Fibroblast of lung (primary cell): ENCODE data around the gene SNIP1. TPM values are rescaled to one million over a fixed set of nuclear protein-coding genes. Genes with fewer than 3 reads are reported as not detected.

Source experiments
- DNase-seq, 2 donors: peaks; one replicate each; pipeline versions ENCODE4 v3.0.0 to v3.0.0-alpha.2; 2010; ENCODE audit warnings: low read depth in 2 of 2
- H2AFZ ChIP-seq: 2 replicates; pipeline ENCODE4 v1.5.1; 2012; ENCODE audit warnings: low read length, control low read depth, inconsistent platforms
- H3K27ac ChIP-seq: 2 replicates; pipeline ENCODE4 v1.5.1; 2011; ENCODE audit warnings: low read length, control low read depth; ENCODE audit not compliant: insufficient read depth
- H3K27me3 ChIP-seq: 2 replicates; pipeline ENCODE4 v1.5.1; 2011; ENCODE audit warnings: mild to moderate bottlenecking, low read length; ENCODE audit not compliant: control insufficient read depth, insufficient read depth
- H3K36me3 ChIP-seq: 2 replicates; pipeline ENCODE4 v1.5.1; 2011; ENCODE audit warnings: low read length; ENCODE audit not compliant: control insufficient read depth, insufficient read depth
- H3K4me1 ChIP-seq: 2 replicates; pipeline ENCODE4 v1.5.1; 2011; ENCODE audit warnings: low read length; ENCODE audit not compliant: control insufficient read depth, insufficient read depth; ENCODE audit errors: extremely low read depth
- H3K4me2 ChIP-seq: 2 replicates; pipeline ENCODE4 v1.5.1; 2011; ENCODE audit warnings: low read length, control low read depth; ENCODE audit not compliant: insufficient read depth; ENCODE audit errors: extremely low read depth
- H3K4me3 ChIP-seq, 4 experiments: fragments of 200-600 bp in 1 of 4; sonication (generic) in 1 of 4; replicated peaks in 1 of 4; 2 replicates each; pipeline ENCODE4 v1.5.1; 2011 to 2016; ENCODE audit warnings: low read length in 4 of 4, low read depth in 3 of 4, mild to moderate bottlenecking in 3 of 4, control low read depth in 2 of 4, inconsistent platforms in 1 of 4, mixed read lengths in 1 of 4; ENCODE audit not compliant: insufficient read depth in 1 of 4; ENCODE audit errors: control extremely low read depth in 1 of 4
- H3K79me2 ChIP-seq: 2 replicates; pipeline ENCODE4 v1.5.1; 2012; ENCODE audit warnings: mild to moderate bottlenecking, low read length, inconsistent platforms; ENCODE audit not compliant: control insufficient read depth, insufficient read depth
- H3K9ac ChIP-seq: 2 replicates; pipeline ENCODE4 v1.5.1; 2011; ENCODE audit warnings: mild to moderate bottlenecking, low read length, control low read depth; ENCODE audit not compliant: insufficient read depth
- H3K9me3 ChIP-seq: 2 replicates; pipeline ENCODE4 v1.5.1; 2012; ENCODE audit warnings: low read depth, low read length; ENCODE audit not compliant: control insufficient read depth, insufficient read depth
- H4K20me1 ChIP-seq: 2 replicates; pipeline ENCODE4 v1.5.1; 2011; ENCODE audit warnings: low read length; ENCODE audit not compliant: control insufficient read depth, insufficient read depth; ENCODE audit errors: extremely low read depth
- EZH2 ChIP-seq: IDR thresholded peaks from 2 replicates; pipeline ENCODE4 v1.5.1; 2012; ENCODE audit warnings: low read length, control low read depth, mild to moderate bottlenecking; ENCODE audit errors: missing control alignments
- polyA plus RNA-seq, 2 donors: library from polyadenylated mRNA; depleted of rRNA in 1 of 2; stranded (reverse) in 1 of 2; unstranded in 1 of 2; fragments of >200 nt; gene quantifications; 2 replicates each; pipeline ENCODE4 v1.2.1, GENCODE V29; 2011 to 2012; ENCODE audit warnings: missing spikeins in 1 of 2
- total RNA-seq: library from RNA; depleted of rRNA; stranded (reverse); fragments of >200 nt; gene quantifications from 2 replicates; pipeline ENCODE4 v1.2.1, GENCODE V29; 2014
- TF ChIP-seq, protein P1 (sequence below), 2 donors: IDR thresholded peaks in 1 of 2; conservative IDR thresholded peaks in 1 of 2; 1 replicate in 1 of 2; 2 replicates in 1 of 2; pipeline ENCODE4 v1.5.1; 2011 to 2012; ENCODE audit warnings: low read length in 2 of 2, control low read depth in 1 of 2, inconsistent platforms in 1 of 2, low read depth in 1 of 2, mild to moderate bottlenecking in 1 of 2

Gene SNIP1
- total and polyA plus RNA-seq, 2 donors (not counting 1 experiment from before 2014, with no cell fraction given) = 8.2 to 10.9 TPM

DNA sequence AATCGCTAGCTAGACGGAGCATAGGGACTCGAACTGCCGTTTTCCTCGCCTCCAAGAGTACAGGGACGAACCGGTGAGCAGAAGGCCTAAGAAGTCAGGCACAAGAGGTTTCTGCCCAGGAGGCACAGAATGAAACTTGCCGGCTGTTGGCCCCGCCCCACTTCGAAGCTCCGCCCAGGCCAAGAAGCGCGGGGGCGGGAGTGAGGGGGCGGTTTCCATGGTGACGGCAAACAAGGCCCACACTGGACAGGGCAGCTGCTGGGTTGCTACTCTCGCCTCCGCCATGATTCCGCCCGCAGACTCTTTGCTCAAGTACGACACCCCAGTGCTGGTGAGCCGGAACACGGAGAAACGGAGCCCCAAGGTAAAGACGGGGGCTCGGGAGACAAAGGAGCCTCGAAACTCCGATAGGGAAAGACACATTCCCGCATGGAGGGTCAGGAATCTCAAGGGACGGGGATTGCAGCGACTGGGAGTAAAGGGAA is 2.7 kb upstream of the SNIP1 start, which contains the start of gene DNALI1:
DNALI1 (plus strand) TSS at position 229 of the 485 bp plus-strand sequence; CDS start at position 284, 55 bp downstream.
- DNase-seq = peak; percentile 87 to 92
- H3K4me2 ChIP-seq = peak within 1 kb of the TSS; percentile 84
- peak within 1 kb of the TSS; percentile 22 to 81 (median 46) for H3K4me3 ChIP-seq
- peaks cover 17% of the 10 kb centered on the region for H3K4me1 ChIP-seq
- no peaks in the 10 kb centered on the region for H4K20me1 ChIP-seq
- H3K36me3 ChIP-seq = peaks cover 1% of the 10 kb centered on the region
- no peaks in the 10 kb centered on the region for H3K27me3 ChIP-seq
- TF ChIP-seq, protein P1, sequence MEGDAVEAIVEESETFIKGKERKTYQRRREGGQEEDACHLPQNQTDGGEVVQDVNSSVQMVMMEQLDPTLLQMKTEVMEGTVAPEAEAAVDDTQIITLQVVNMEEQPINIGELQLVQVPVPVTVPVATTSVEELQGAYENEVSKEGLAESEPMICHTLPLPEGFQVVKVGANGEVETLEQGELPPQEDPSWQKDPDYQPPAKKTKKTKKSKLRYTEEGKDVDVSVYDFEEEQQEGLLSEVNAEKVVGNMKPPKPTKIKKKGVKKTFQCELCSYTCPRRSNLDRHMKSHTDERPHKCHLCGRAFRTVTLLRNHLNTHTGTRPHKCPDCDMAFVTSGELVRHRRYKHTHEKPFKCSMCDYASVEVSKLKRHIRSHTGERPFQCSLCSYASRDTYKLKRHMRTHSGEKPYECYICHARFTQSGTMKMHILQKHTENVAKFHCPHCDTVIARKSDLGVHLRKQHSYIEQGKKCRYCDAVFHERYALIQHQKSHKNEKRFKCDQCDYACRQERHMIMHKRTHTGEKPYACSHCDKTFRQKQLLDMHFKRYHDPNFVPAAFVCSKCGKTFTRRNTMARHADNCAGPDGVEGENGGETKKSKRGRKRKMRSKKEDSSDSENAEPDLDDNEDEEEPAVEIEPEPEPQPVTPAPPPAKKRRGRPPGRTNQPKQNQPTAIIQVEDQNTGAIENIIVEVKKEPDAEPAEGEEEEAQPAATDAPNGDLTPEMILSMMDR (conservative IDR thresholded peaks at IDR 0.05 in 1 of 2, IDR thresholded peaks at IDR 0.05 in 1 of 2; ENCODE audit: low read depth in 1 of 2, low read length in 2 of 2) = no peak
- TF ChIP-seq EZH2 = no peak
- H3K27ac ChIP-seq = peak within 1 kb of the TSS; percentile 62
- H3K9me3 ChIP-seq = no peaks in the 10 kb centered on the region
- peak within 1 kb of the TSS; percentile 59 for H3K9ac ChIP-seq
- H3K79me2 ChIP-seq = peaks cover 23% of the 10 kb centered on the region
- H2AFZ ChIP-seq = peak within 1 kb of the TSS; percentile 87

DNA sequence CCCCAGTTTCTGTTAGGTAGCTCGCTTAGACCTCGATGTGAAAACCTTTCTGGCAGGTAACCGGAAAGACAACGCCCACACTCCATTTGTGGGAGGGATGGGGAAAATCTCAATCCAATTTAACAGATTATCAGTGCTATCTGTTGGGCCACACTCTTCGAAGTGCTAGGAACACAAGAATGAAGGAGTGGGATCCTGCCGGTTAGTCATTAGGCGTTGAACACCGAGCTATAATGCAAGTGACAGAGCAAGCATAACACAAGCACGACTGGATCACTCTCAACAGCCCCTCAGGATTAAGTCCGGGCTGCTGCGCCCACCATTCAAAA is 531 bp downstream of the SNIP1 start:
- no peak for DNase-seq
- peaks cover 36% of the 10 kb centered on the region for H3K79me2 ChIP-seq
- peak overlapping the region; percentile 67 for H2AFZ ChIP-seq

DNA sequence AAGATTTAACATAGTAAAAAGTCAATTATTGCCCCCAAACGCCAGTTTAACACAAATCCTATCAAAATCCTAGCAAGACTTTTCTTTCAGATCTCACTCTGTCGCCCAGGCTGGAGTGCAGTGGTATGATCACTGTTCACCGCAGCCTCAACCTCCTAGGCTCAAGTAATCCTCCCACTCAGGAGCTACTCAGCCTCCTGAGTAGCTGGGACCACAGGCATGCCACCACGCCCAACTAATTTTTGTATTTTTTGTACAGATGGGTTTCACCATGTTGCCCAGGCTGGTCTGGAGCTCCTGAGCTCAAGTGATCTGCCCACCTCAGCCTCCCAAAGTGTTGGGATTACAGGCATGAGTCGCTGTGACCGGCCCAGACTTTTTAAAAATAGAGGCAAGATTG is 4.8 kb downstream of the SNIP1 start:
- peak in 1 of 2 donors; percentile 62 for DNase-seq
- Histone ChIP-seq H4K20me1 (no peaks in the 10 kb centered on the region), H3K4me2 (no peak overlapping the region), H3K27me3 (no peaks in the 10 kb centered on the region), H3K4me3 (no peak overlapping the region), H3K79me2 (peaks cover 36% of the 10 kb centered on the region), H3K27ac (no peak overlapping the region), H3K9me3 (no peaks in the 10 kb centered on the region), H3K36me3 (peaks cover 6% of the 10 kb centered on the region), H2AFZ (no peak overlapping the region), H3K9ac (no peak overlapping the region), H3K4me1 (peaks cover 8% of the 10 kb centered on the region)
- TF ChIP-seq, protein P1 (conservative IDR thresholded peaks at IDR 0.05 in 1 of 2, IDR thresholded peaks at IDR 0.05 in 1 of 2; ENCODE audit: low read depth in 1 of 2, low read length in 2 of 2) = no peak
- TF ChIP-seq EZH2 = no peak

More for the DNA sequence above, 531 bp downstream of the SNIP1 start:
- Histone ChIP-seq H3K27me3 (no peaks in the 10 kb centered on the region), H4K20me1 (no peaks in the 10 kb centered on the region), H3K36me3 (no peaks in the 10 kb centered on the region), H3K9ac (peak overlapping the region; percentile 94), H3K4me3 (peak overlapping the region; percentile 78 to 99 (median 88)), H3K4me1 (peaks cover 16% of the 10 kb centered on the region), H3K27ac (peak overlapping the region; percentile 95), H3K4me2 (peak overlapping the region; percentile 92), H3K9me3 (no peaks in the 10 kb centered on the region)
- no peak for TF ChIP-seq EZH2
- TF ChIP-seq, protein P1 (conservative IDR thresholded peaks at IDR 0.05 in 1 of 2, IDR thresholded peaks at IDR 0.05 in 1 of 2; ENCODE audit: low read depth in 1 of 2, low read length in 2 of 2) = no peak
